NCI-H2029 treated with DMSO at 0.1 percent for 48 hours (cell line): ENCODE results near the gene BHLHE23.
"Not testable (repeated sequence)": the region's sequence is repeated elsewhere in the genome, so short reads cannot be mapped to it uniquely, and the experiment has no call there.

Experiments used
- DNase-seq: peaks from one replicate; lab custom pipeline; 2025; lab: John Stamatoyannopoulos, UW

Gene BHLHE23

DNA sequence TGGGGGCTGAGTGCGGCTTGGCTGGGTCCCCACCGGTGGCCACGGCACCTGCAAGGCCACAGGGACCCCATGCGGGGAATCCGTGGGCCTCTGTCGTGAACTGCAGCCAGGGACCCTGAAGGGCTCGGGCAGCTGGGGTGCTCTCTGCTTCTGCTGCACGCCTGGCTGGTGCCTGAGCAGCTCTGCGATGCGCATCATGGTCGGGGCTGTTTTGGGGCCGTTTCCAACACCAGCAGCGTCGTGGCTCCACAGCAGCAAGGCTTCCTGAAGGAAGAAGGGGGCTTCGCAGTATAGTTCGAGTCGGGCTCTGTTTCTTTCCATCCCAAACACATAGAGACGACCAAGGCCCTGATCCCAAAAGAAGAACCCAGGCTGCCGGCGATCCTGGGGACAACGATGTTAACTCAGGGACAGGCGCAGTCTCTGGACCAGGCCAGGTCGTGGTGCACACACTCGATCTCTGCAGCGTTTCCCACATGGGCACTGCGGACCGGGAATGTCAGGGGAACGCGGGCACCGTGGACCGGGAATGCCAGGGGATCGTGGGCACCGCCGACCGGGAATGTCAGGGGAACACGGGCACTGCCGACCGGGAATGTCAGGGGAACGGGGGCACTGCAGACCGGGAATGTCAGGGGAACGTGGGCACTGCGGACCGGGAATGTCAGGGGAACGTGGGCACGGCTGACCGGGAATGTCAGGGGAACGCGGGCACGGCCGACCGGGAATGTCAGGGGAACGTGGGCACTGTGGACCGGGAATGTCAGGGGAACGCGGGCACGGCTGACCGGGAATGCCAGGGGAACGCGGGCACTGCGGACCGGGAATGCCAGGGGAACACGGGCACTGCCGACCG is 36.8 kb upstream of the BHLHE23 start:
- no peak for DNase-seq

DNA sequence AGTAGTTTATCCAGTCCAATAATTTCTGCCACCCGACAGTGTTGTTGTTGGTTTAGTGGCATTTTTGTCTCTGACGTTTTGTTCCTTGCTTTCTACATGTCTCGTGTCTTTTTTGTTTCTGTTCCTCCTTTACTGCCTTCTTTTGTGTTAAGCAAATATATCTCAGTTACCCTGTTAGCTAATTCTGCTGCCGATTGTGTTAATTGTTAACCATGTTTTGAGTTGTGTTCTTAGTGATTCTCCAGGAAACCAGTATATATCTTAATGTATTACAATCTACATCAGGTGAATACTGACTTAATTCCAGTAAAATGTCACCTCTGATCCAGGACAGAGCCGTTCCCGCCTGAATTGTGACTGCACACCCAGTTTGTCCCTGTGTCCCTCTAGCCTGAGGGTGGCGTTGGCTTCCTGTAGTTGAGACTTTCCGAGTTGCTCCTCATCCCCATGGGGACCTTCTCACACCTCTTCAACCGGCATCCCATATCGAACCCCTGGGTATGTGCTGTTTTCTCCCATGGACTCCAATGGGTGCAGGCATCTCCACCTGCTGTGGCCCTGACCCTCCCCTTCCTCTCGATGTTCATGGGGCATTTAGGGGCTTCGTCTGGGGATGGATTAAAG is 35.8 kb upstream of the BHLHE23 start:
- no peak for DNase-seq

DNA sequence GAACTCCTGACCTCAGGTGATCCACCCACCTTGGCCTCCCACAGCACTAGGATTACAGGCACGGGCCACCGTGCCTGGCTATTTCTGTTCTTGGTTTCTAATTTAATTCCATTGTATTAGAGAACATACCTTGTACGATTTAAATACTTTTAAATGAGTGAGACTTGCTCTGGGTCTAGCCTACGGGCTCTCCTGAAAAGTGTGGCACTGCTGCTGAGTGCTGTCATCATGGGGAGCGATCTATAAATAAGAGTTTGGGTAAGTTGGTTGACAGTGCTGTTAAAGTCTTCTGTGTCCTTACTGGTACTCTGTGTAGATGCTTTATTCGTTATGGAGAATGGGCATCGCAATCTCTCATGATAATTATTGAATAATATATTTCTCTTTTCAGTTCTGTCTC is 35.0 kb upstream of the BHLHE23 start:
- no peak for DNase-seq

DNA sequence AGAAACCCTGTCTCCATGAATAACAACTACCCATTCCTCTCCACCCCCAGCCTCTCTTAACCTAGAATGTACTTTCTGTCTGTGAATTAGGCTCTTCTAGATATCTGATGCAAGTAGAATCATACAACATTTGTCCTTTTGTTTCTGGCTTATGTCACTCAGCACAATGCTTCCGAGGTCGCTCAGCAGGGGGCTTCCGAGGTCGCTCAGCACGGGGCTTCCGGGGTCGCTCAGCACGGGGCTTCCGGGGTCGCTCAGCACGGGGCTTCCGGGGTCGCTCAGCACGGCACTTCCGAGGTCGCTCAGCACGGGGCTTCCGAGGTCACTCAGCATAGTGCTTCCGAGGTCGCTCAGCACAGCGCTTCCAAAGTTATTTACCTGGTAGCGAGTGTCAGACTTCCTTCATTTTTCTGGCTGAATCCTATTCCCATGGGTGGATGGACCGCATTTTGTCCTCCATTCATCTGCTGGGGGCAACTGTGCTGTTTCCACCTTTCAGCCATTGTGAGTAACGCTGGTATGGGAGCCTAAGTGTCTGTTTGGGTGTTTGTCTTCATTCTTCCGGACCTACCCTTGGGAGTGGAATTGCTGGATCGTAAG is 31.0 kb upstream of the BHLHE23 start:
- no peak for DNase-seq

DNA sequence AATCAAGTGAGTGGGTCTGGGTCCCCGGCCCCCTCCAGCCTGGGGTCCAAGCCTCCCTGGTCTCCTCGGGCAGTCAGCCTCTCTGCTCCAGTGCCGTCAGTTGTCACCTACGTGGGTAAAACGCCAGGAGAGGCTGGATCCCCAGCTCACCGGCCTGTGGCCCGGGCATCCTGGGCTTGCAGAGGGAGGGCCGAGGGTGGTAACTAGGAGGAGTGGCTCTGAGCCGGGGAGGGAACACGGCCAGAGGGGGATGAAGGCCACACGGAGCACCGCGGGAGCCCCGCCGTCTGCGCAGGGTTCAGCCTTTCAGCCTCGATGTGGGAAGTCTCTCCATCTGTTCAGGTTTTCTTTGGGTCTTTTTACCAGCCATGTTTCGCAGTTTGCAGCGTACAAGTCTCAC is 29.5 kb upstream of the BHLHE23 start:
- DNase-seq = no peak

DNA sequence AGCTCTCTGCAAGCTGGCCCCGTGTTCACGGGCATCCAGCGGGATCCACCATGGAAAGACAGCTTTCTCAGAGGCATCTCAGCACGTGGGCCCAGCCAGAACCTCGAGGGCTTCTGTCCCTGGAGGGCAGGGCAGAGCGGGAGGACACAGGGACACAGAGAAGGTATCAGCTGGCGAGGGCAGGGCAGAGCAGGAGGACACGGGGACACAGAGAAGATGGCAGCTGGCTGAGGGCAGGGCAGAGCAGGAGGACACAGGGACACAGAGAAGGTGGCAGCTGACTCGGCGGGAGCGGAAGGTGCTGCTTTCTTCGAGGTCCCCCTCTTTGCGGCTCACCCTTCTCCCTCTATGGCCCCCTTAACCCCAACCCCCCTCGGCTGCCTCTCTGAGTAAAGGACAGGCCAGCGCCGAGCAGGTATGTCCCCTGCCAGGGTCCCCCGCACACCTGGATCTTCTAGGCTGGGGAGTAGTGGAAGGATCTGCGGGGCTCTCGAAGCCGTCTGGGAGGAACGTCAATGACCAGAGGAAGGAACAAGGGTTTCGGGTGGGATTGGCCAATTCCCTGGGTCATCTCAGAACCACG is 28.9 kb upstream of the BHLHE23 start:
- no peak for DNase-seq

DNA sequence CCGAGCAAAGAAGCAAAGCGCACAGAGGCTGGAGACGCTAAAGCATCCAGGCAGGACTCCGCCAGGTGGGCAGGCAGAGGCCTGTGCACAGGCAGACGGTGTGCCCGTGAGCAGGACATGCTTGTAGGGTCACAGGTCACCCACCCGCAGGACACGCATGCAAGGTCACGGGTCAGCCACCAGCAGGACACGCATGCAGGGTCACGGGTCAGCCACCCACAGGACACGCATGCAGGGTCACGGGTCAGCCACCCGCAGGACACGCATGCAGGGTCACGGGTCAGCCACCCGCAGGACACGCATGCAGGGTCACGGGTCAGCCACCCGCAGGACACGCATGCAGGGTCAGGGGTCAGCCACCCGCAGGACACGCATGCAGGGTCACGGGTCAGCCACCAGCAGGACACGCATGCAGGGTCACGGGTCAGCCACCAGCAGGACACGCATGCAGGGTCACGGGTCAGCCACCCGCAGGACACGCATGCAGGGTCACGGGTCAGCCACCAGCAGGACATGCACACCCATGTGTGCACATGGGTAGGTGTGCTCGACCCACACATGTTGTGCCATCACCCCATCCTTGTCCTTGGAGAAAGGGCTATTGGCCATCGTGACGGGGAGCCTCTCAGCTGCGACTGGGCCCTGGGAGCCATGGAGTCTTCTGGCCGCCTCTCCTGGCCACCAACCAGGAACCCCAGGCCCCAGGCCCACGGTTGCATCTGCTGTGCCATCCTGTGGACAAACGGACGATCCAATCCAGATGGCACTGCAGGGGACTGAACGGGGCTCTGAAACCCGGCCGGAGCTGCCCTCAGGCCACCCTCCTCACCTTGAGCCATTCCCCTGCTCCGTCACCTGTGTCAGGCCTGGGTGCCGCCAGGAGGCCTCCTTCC is 28.2 kb upstream of the BHLHE23 start:
- DNase-seq = not testable (repeated sequence)

DNA sequence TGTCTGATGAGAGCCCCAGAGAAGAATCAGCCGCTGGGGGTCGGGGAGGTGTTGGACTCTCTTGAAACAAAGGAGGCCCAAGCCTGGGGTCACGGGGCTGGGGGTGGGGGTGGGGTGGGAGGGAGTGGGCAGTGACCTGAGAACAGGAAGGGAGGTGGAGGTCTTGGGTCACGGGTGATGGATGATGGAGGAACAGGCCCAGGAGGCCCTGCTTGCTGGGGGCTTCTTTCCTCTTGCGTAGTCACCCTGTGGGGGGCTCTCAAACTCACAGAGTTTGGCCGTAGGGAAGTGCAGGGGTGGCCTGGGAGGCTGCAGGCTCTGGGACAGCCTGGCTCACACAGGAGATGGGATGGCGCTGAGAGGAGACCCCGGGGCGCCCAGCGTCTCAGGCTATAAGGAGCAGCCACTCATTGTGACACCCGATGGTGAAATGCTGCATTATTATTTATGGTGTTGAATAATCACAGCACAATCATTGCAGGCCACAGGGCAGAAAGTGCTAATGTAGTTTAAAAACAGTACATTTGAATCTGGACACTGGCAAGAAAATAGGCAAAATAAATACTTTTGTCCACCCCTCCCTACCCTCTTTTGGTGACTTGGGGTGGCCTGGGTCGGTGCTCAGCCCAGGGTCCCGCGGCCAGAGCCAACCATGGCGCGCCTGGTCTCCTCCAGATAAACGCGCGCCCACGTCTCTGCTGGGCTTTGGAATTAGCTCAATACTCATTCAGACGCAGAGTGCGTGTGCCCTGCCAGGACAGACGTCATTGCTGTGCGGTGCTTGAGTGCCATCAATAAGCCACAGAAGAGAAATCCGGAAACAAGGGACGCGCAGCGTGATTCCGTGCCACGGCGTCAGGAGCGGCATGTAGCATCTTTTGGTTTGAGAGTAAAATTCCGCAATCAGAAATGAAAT is 27.3 kb upstream of the BHLHE23 start:
- no peak for DNase-seq

DNA sequence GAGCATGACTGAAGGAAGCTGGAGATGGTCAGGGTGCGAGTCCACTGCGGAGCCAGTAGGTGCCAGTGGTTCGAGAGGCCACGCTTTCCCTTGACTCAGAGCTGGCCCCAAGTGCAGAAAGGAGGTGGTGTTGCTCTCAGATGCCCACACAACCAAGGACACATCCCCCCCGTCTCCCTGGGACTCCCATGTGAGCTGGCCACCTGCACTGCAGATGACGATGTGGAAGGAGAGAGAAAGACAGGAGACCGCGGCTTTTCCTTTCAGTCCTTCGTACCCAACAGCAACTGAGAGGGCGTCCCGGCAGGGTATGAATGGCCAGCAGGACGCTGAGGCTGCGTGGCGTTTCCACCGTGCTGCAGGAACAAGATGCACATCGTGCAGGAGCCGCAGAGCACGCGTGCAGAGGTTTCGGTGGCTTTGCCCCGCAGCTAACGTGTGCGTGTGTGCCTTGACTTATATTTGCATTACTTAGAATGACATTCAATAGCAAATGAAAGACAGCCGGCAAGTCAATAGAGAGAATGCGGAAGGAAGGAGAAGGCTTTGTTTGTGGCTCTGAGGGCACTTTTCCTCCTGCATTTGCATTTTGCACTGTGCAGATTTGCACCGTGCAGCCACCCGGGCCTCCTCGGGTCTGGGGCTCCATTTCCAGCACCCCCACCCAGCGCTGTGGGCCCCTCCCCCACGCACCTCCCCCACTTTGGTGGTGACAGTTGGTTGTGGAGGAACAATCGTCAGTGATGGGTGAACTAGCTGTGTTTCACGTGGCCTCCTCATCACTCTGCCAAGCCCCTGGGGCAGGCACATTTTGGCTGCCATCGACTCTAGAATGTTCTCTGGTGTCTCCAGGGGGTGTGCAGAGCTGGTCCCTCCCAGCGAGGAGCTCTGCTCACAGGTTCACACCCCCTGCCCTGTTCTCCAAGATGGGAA is 26.4 kb upstream of the BHLHE23 start:
- no peak for DNase-seq

DNA sequence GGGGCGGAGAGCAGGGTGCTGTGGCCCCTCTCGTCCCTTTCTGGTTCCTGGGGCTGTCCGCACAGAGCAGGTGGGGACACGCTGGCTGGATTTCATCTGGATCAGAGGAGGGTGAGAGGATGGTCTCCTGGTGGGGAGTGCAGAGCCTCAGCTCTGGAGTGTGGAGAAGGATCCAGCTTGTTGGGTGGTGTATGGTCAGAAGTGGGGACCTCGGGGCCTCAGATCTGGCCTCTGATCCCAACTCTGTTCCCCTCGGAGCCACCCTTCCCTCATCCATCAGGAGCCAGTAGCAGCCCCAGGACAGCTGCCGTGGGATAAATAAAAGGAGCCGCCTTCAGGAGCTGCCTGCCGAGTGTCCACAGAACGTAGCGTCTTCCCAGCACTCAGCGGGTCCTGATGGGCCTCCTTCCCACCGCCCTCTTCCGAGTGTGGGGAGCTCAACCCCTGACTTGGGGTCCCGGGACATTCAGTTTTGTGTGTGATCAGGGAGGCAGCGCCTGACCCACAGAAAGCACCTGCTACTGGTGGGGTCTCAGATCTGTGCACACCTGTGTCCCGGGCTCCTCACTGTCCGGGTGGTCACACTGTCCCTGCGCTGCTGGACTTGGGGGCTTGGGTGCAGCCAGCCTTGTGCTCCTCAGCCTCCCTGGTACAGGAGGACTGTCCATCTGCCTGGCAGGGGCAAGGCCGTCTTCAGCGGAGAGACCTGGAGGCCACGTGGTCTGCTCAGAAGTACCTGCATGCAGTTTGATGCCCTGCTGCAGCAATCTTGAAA is 25.4 kb upstream of the BHLHE23 start:
- DNase-seq = no peak

DNA sequence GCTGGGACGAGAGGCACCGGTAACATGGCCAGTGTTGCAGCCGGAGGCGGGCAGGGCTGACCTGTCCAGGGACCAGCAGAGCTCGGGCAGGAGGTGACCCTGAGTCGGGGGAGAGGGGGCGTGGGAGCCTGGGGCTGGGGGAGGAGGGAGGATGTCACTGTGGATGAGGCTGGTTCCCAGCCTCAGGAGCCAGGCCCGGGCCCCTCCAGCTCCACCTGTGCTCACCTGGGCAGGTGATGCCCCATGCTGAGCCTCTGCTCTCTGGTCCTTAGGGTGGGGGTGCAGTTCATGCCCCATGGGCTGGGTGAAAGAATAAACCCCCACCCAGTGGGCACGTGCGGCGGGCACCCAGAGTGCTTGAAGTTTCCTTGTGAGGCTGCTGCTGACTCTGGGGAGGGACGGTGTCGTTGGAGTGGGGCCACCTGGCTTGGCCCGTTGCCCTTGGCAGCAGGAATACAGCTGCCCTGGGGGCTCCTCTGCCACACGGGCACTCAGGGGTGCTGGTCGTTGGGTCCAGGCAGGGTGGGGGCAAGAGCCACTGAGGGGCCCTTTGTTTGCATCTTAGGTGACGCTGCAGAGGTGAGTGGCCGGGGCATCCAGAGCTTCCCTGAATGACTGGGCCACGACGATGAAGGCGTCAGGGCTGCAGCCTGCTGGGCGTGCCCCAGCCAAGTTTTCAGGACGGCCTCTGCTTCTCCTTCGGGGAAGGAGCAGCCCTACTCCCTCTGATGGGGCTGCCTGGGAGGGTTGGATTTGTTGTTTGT is 24.7 kb upstream of the BHLHE23 start:
- no peak for DNase-seq

DNA sequence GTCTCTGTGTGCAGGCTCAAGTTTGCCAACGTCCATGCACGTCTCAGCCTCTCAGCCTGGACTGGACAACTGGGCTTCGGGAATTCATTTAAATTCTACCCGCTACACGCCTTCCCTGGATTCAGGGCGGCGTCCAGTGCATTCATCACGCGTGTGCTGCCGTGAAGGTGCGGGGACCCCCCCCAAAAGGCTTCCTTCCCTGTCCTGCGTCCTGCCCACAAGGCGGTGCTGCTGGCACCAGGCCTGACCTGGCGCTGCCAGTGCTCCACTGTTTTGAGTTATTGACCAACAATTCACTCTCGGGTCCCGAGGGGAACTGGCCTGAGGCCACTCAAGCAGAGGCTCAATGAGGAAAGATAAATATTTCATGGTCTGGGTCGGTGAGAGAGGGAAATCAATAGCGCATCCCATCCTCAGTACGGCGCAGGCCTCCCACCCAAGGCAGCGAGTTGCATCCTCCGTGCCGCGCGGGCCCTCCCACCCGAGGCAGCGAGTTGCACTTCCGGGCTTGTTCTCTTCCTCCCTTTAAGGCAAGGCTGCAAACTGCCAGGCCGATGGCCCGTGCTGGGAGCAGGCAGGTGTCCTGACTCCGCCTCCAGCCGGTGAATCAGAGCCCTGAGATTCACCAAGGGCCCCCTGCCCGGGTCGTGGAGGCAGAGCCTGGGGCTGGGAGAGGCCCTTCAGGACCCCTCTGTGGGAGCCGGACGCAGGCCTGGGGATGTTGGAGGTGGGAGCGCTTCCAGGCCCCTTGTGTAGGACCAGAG is 22.8 kb upstream of the BHLHE23 start:
- no peak for DNase-seq

DNA sequence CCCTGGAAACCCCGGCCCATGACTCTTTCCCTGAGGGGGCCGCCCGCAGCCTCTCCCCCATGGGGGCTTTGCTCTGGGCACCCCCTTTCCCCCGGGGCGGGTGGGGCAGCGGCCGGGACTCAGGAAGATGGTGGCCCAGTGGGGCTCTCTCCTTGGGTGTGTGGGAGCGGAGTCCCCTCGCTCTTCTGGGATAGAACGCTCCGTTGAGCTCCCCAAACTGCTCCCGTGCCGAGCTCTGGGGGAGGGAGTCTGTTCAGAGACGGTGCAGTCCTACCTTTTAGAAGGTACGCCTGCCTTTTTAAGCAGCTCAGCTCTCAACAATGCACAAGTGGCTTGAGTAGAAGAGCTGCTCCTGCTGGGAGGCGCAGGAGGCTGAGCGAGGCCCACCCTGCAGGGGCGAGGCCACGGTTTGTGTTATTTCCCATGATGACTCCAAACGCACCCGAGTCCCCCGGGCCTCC is 21.7 kb upstream of the BHLHE23 start:
- DNase-seq = no peak

DNA sequence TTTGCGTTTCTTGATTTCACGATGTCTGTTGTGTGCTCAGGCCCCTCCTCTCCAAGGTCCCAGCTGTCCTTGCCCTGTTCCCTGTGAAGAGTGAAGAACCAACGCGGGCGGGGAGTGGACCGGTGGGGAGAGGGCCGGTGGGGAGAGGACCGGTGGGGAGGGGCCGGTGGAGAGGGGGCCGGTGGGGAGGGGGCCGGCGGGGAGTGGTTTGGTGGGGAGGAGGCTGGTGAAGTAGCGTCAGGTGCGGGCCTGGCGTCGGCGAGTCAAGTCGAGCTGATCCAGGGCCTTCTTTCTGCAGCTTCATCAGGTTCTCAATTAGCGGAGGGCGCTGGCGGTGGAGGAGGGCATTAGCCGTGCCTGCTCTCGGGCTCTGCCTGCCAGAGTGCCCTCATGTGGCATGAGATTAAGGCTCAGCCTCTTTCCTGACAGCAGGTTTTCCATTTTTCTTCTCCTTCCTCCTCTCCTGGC is 21.2 kb upstream of the BHLHE23 start:
- no peak for DNase-seq

DNA sequence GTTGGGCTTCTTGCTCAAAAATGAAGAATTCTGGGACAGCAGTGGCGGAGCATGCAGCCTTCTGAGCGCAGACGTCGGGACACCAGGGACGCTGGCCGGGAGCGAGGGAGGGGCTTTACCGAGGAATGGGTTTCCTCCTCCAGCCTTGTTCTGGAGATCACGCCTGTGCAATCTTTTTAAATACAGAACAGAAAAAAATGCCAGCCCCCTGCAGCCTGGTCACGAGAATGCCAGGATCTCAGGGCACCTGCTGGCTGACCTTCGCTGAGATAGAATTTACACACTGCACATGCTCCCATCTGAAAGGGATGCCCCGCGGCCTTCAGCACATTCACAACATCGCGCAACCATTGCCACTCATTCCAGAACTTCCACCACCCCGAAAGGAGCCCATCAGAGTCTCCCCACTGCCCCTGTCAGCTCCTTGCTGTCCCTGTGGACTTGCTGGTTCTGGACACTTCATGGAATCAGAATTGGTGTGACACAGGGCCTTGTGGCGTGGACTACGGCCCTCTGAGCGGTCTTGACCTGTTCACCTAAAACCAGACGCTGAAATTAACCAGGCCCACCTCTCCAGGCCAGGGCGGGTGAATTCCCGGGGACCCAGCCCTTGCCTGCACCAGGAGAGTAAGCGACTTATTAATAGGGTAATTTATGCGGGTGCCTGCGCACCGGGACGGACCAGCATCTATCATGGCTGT is 20.6 kb upstream of the BHLHE23 start:
- DNase-seq = no peak

DNA sequence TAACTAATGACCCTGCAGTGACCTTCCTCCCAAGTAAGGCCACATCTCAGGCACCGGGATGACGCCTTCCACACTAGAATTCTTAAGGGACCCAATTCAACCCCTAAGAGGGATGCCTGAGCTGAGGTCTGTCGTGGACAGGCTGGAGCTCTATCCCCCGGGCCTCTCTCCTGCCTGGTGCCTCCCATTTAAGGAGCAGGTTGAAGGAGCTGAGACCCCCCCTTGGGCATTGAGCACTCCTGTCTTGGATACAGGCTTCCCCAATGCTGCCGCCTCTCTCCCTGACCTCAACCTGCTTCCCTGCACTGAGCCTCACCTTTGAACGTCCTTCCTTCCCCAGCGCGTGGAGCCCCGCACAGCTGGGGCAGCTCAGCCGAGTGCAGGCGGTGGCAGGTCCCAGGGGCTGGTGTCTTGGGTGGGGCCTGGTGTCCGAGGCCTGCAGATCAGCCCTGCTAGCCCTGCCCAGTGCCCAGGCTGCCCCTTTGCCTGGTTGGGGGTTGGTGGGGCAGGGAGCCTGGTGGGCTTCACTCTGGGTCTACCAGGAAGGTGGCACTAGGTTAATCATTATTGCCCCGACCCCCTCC is 19.9 kb upstream of the BHLHE23 start:
- no peak for DNase-seq
